ENCODE results near the gene GNLY. TPM values are rescaled to one million over a fixed set of nuclear protein-coding genes. Genes with fewer than 3 reads are reported as not detected.

GNLY gene
- total RNA-seq, 3 donors from 2014 or later = 3.0 to 6.5 (median 4.3) TPM

DNA sequence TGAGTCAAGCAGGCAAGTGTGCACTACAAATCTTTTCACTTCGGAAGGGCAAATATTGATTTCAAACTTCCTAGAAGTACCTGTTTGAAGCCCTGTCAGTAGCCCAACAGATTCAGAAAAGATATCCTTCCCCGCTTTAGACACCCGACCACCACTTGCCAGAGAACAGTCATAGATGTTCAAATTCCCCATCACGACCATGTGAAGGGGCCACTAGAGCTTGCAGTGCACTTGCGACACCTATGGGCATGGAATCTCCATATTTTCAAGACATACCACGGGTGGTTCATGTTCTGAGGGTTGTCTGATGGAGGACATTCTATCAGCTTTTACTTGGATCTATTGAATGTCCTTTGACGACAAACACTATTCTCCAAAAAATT, 23.8 kb downstream of the GNLY start:
- DNase-seq (no peak), ATAC-seq (no peak)
- Histone ChIP-seq H3K4me3 (no peak overlapping the region), H3K36me3 (ENCODE audit: low read depth) (no peaks in the 10 kb centered on the region), H3K9me3 (no peaks in the 10 kb centered on the region), H3K4me1 (ENCODE audit: low read depth) (no peaks in the 10 kb centered on the region)
- TF ChIP-seq, protein P1, sequence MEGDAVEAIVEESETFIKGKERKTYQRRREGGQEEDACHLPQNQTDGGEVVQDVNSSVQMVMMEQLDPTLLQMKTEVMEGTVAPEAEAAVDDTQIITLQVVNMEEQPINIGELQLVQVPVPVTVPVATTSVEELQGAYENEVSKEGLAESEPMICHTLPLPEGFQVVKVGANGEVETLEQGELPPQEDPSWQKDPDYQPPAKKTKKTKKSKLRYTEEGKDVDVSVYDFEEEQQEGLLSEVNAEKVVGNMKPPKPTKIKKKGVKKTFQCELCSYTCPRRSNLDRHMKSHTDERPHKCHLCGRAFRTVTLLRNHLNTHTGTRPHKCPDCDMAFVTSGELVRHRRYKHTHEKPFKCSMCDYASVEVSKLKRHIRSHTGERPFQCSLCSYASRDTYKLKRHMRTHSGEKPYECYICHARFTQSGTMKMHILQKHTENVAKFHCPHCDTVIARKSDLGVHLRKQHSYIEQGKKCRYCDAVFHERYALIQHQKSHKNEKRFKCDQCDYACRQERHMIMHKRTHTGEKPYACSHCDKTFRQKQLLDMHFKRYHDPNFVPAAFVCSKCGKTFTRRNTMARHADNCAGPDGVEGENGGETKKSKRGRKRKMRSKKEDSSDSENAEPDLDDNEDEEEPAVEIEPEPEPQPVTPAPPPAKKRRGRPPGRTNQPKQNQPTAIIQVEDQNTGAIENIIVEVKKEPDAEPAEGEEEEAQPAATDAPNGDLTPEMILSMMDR (IDR thresholded peaks at IDR 0.05) = no peak
- intact Hi-C loops (cut with DNase I, micrococcal nuclease) = no loop called here

DNA sequence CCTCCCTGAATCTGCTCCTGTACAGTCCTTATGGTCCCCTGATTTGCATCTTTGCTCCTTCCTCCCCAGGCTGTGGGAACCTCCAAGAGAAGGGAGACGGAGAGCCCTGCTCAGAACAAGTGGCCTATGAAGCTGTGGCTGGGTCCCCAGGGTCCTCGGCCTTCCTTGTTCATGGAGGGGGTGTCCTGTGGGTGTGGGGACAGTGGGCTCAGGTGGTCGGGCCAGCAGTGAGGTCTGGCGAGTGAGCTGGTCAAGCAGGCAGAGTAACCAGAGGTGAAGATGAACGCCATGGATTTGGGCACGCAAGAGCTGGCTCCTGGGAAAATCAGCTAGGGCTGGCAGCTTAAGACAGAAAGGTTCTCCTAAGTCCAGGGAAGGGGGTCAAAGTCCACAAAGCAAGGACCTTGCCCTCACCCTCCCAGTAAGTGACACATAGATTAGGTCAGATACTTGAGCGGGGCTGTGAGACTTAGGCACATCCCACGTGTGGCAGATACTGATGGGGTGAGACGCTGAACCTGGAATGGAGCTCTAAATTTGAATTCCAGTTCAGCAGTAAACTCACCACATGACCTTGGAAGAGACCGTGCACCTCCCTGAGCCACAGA, 24.8 kb downstream of the GNLY start:
- Histone ChIP-seq H3K4me3 (no peak overlapping the region), H3K36me3 (ENCODE audit: low read depth) (no peaks in the 10 kb centered on the region), H3K4me1 (ENCODE audit: low read depth) (no peaks in the 10 kb centered on the region), H3K9me3 (no peaks in the 10 kb centered on the region)
- intact Hi-C loops (cut with DNase I, micrococcal nuclease) = no loop called here
- DNase-seq = no peak
- no peak for ATAC-seq
- TF ChIP-seq, protein P1 (IDR thresholded peaks at IDR 0.05) = no peak

DNA sequence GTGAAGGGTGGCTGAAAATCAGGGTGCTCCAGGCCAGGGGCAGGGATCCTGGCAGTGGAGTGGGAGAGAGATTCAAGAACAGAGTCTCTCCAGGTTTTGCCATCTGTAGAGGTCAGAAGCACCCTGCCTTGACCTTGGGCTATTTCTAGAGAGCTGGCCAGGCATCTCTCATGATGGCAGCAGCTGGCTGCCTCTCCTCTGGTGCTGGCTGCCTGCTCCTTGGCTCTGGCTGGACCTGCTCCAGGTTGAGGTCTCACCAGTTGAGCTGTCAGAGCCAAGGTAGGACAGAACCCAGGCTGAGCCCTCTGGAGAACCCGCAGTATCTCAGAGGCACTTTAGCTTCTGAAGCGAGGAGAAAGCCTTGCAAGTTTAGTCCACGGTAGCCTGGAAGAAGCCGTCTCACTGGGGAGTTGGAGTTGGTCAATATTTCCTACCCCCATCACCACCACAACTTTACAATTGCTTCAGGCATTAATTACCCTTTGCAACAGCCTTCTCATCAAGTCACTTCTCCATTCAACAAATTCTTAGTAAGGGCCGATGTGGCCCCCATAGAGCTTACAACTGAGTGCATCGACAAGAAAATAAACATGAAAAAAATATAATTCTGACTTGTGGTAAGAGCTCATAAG, 25.6 kb downstream of the GNLY start:
- H3K9me3 ChIP-seq = no peaks in the 10 kb centered on the region
- intact Hi-C loops (cut with DNase I, micrococcal nuclease) = no loop called here
- DNase-seq (no peak), ATAC-seq (no peak)
- H3K4me1 ChIP-seq (ENCODE audit: low read depth) = no peaks in the 10 kb centered on the region
- H3K4me3 ChIP-seq = no peak overlapping the region
- TF ChIP-seq, protein P1 (IDR thresholded peaks at IDR 0.05) = no peak
- no peaks in the 10 kb centered on the region for H3K36me3 ChIP-seq (ENCODE audit: low read depth)

DNA sequence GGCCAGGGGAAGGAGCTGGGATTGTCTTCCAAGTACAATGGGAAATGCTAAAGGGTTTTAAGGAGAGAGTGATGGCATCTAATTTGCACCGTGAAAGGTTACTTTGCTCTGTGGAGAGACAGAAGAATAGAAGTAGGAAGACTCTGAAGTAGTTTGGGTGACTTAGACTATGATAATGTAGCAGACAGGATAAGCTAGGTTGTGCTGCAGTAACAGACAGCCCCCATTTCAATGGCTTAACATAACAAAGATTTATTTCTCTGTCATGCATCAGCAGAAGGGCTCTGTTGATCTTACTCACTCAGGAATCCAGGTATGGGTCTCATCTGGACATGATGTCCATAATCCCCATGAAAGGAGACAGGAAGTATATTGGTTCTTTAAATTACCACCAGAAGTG, 26.4 kb downstream of the GNLY start:
- TF ChIP-seq, protein P1 (IDR thresholded peaks at IDR 0.05) = no peak
- ATAC-seq (no peak), DNase-seq (no peak)
- Histone ChIP-seq H3K4me3 (no peak overlapping the region), H3K36me3 (ENCODE audit: low read depth) (no peaks in the 10 kb centered on the region), H3K4me1 (ENCODE audit: low read depth) (no peaks in the 10 kb centered on the region), H3K9me3 (no peaks in the 10 kb centered on the region)
- intact Hi-C loops (cut with DNase I, micrococcal nuclease) = no loop called here

DNA sequence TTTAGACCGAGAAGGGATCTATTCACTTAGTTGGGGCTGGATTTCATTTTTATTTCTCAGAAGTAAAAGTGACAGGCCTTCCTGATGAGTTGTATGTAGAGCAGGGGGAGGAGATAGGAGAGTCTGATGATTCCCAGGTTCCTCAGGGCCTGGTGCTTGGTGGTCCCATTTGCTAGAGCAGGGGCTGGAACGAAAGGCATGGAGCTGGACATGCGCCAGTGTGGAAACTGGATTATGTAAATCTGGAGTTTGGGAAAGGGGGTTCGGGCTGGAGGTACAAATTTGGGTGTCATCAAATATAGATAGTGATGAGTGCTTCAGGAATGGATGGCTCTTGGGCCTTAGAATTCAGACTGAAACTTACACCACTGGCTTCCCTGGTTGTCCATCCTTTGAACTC, 27.5 kb downstream of the GNLY start:
- DNase-seq (no peak), ATAC-seq (no peak)
- intact Hi-C loops (cut with DNase I, micrococcal nuclease) = no loop called here

More for the DNA sequence above, 27.5 kb downstream of the GNLY start:
- Histone ChIP-seq H3K9me3 (no peaks in the 10 kb centered on the region), H3K4me1 (ENCODE audit: low read depth) (no peaks in the 10 kb centered on the region), H3K4me3 (no peak overlapping the region), H3K36me3 (ENCODE audit: low read depth) (no peaks in the 10 kb centered on the region)
- TF ChIP-seq, protein P1 (IDR thresholded peaks at IDR 0.05) = no peak

Data from mucosa of descending colon (tissue), 3 donors.